Stimulated activated CD4-positive, alpha-beta T cell treated with anti-CD3 and anti-CD28 coated beads, Interleukin-1b, Interleukin-23, amount 100 ng/mL, for 48 hours (primary cell): ENCODE results near the gene QKI.
"Not testable (repeated sequence)": the region's sequence is repeated elsewhere in the genome, so short reads cannot be mapped to it uniquely, and the experiment has no call there.

Experiments used
- DNase-seq: peaks from one replicate; pipeline ENCODE4 v3.0.0-alpha.2; 2020

The QKI gene

GRCh38 chr6:163585932-163586437 is 171.5 kb downstream of the QKI start:
- DNase-seq, result no peak

- DNase-seq, result no peak
These were observed 172.4 kb downstream of the QKI start for GRCh38 chr6:163586888-163587287.

- DNase-seq, result no peak
These were observed 173.9 kb downstream of the QKI start for GRCh38 chr6:163588220-163588919.

GRCh38 chr6:163589387-163589786 is 174.9 kb downstream of the QKI start:
- no peak for DNase-seq

- not testable (repeated sequence) for DNase-seq
These were observed 175.6 kb downstream of the QKI start for GRCh38 chr6:163590132-163590531.

GRCh38 chr6:163592872-163593271 is 178.4 kb downstream of the QKI start:
- no peak for DNase-seq

GRCh38 chr6:163596174-163596573 is 181.7 kb downstream of the QKI start:
- DNase-seq, result no peak

GRCh38 chr6:163599136-163599535 is 184.6 kb downstream of the QKI start:
- DNase-seq, result no peak

GRCh38 chr6:163599684-163600083 is 185.2 kb downstream of the QKI start:
- no peak for DNase-seq

- no peak for DNase-seq
These were observed 185.8 kb downstream of the QKI start for GRCh38 chr6:163600331-163600730.

GRCh38 chr6:163600781-163601180 is 186.3 kb downstream of the QKI start:
- DNase-seq, result no peak

- no peak for DNase-seq
These were observed 188.3 kb downstream of the QKI start for GRCh38 chr6:163602851-163603250.

- DNase-seq, result no peak
These were observed 188.9 kb downstream of the QKI start for GRCh38 chr6:163603395-163603794.

GRCh38 chr6:163605385-163606097 is 191.0 kb downstream of the QKI start:
- no peak for DNase-seq

- no peak for DNase-seq
These were observed 193.3 kb downstream of the QKI start for GRCh38 chr6:163607792-163608191.

GRCh38 chr6:163608204-163608644 is 193.7 kb downstream of the QKI start:
- no peak for DNase-seq

- no peak for DNase-seq
These were observed 197.7 kb downstream of the QKI start for GRCh38 chr6:163612200-163612599.

GRCh38 chr6:163613025-163613424 is 198.5 kb downstream of the QKI start:
- no peak for DNase-seq

- DNase-seq, result no peak
These were observed 199.2 kb downstream of the QKI start for GRCh38 chr6:163613668-163614067.

GRCh38 chr6:163616452-163616851 is 201.9 kb downstream of the QKI start:
- no peak for DNase-seq

- no peak for DNase-seq
These were observed 203.0 kb downstream of the QKI start for GRCh38 chr6:163617549-163617948.

- no peak for DNase-seq
These were observed 205.6 kb downstream of the QKI start for GRCh38 chr6:163620101-163620500.

- no peak for DNase-seq
These were observed 206.3 kb downstream of the QKI start for GRCh38 chr6:163620670-163621330.

GRCh38 chr6:163625265-163625664 is 210.7 kb downstream of the QKI start:
- no peak for DNase-seq
